HUES6 (cell line): Measurements from ENCODE around the gene PARS2.

Experiments
- H3K27ac ChIP-seq: 2 replicates; pipeline ENCODE4 v1.7.0; 2013; ENCODE audit warnings: low read depth, mild to moderate bottlenecking, low read length, inconsistent platforms
- H3K27me3 ChIP-seq: 2 replicates; pipeline ENCODE4 v1.6.1; 2013; ENCODE audit warnings: low read length; ENCODE audit not compliant: control insufficient read depth, insufficient read depth
- H3K36me3 ChIP-seq: 2 replicates; pipeline ENCODE4 v1.6.1; 2013; ENCODE audit warnings: low read length; ENCODE audit not compliant: control insufficient read depth, insufficient read depth
- H3K4me1 ChIP-seq: 2 replicates; pipeline ENCODE4 v1.6.1; 2013; ENCODE audit warnings: low read length; ENCODE audit not compliant: control insufficient read depth, insufficient read depth
- H3K4me3 ChIP-seq: 2 replicates; pipeline ENCODE4 v1.5.1; 2013; ENCODE audit warnings: low read depth, low read length
- H3K9ac ChIP-seq: one replicate; pipeline ENCODE4 v1.6.1; 2013; ENCODE audit warnings: mild to moderate bottlenecking, low read length
- H3K9me3 ChIP-seq: 2 replicates; pipeline ENCODE4 v1.6.1; 2013; ENCODE audit warnings: low read depth, low read length; ENCODE audit not compliant: control insufficient read depth, insufficient read depth

PARS2 gene

DNA sequence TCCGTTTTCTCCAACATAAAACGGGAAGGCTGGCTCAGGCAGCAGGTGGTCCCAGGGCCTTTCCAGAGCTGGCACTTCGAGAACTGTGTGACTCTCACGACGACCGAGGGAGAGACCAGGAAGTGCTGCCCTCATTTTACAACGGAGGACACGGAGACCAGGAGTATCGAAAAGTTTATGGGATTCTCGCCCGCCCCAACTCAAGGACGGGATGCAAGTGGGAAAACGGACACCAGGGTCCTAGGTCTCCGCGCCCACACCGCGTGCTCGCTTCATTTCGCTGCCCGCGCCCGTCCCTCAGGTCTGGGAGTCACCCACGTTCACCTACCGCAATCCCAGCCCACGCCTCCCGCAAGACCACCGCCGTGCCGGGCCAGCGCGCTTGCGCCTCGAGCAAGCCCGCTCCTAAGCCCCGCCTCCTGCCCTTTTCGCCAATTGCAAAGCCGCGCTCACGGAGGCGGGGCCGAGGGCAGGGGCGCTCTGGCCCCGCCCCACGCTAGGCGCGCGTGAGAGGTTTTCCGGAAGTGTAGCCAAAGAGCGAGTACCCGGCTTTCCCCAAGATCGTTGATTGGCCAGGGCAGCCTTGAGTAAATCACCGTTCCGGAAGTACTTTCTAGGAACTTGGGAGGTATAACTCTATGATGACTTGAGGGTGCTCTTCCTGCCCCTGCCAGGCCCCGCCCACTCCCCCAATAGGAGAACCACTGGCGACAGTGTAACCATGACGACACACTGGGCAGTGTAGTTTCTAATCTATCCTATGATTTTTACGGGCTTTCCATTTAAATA, at the start of gene PARS2:
TSS of gene PARS2 (minus strand) at position 391 of the 789 bp plus-strand sequence. CDS start 5,362 bp downstream, outside the sequence.
- H3K4me3 ChIP-seq, result peak within 1 kb of the TSS; percentile 97

GRCh38 chr1:54814126-54814498, 49.8 kb upstream of the PARS2 start:
- H3K4me1 ChIP-seq, result peaks cover 22% of the 10 kb centered on the region
- no peaks in the 10 kb centered on the region for H3K36me3 ChIP-seq
- H3K9me3 ChIP-seq, result no peaks in the 10 kb centered on the region
- no peak overlapping the region for H3K4me3 ChIP-seq
- no peak overlapping the region for H3K27ac ChIP-seq
- no peaks in the 10 kb centered on the region for H3K27me3 ChIP-seq
- H3K9ac ChIP-seq, result no peak overlapping the region

More for the DNA sequence above, at the start of gene PARS2:
- peak within 1 kb of the TSS; percentile 92 for H3K9ac ChIP-seq
- no peaks in the 10 kb centered on the region for H3K36me3 ChIP-seq
- H3K27me3 ChIP-seq, result no peaks in the 10 kb centered on the region
- H3K9me3 ChIP-seq, result no peaks in the 10 kb centered on the region
- peaks cover 13% of the 10 kb centered on the region for H3K4me1 ChIP-seq
- H3K27ac ChIP-seq, result peak within 1 kb of the TSS; percentile 76; the same call in 1 of the 2 replicates

- no peak overlapping the region for H3K4me3 ChIP-seq
- H3K9ac ChIP-seq, result no peak overlapping the region
- H3K4me1 ChIP-seq, result peaks cover 22% of the 10 kb centered on the region
- H3K9me3 ChIP-seq, result no peaks in the 10 kb centered on the region
- no peaks in the 10 kb centered on the region for H3K27me3 ChIP-seq
- H3K36me3 ChIP-seq, result no peaks in the 10 kb centered on the region
- no peak overlapping the region for H3K27ac ChIP-seq
Measured at GRCh38 chr1:54813485-54814125, 49.3 kb upstream of the PARS2 start.

DNA sequence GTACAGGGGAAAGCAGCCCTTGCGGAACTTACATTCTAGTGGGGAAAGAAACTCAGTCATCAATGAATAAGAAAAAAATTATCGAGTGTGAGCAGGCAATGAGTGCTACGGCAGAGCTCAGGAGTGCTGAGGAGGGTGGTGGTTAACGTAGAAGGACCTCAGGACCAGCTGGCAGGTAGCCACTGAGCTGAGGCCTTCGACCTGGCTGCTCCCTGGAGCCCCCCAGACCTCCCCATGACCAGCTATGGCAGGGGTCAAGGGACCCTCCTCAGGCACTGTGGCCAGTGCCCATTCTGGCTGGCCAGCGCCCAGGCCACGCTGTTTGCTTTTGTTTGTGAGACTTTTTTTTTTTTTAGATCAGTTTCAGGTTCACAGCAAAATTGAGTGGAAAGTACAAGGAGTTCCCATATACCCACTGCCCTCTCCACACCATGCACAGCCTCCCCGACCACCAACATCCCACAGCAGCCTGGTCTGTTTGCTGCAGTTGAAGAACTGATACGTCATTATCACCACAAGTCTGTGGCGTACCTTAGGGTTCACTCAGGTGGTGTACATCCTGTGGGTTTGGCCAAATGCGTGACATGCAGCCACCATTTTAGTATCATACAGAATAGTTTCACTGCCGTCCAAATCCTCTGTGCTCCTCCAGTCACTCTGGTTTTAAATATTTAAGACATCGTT, 48.6 kb upstream of the PARS2 start:
- Histone ChIP-seq H3K9ac (no peak overlapping the region), H3K27me3 (no peaks in the 10 kb centered on the region), H3K27ac (no peak overlapping the region), H3K4me1 (peaks cover 22% of the 10 kb centered on the region), H3K4me3 (no peak overlapping the region), H3K36me3 (no peaks in the 10 kb centered on the region), H3K9me3 (no peaks in the 10 kb centered on the region)

DNA sequence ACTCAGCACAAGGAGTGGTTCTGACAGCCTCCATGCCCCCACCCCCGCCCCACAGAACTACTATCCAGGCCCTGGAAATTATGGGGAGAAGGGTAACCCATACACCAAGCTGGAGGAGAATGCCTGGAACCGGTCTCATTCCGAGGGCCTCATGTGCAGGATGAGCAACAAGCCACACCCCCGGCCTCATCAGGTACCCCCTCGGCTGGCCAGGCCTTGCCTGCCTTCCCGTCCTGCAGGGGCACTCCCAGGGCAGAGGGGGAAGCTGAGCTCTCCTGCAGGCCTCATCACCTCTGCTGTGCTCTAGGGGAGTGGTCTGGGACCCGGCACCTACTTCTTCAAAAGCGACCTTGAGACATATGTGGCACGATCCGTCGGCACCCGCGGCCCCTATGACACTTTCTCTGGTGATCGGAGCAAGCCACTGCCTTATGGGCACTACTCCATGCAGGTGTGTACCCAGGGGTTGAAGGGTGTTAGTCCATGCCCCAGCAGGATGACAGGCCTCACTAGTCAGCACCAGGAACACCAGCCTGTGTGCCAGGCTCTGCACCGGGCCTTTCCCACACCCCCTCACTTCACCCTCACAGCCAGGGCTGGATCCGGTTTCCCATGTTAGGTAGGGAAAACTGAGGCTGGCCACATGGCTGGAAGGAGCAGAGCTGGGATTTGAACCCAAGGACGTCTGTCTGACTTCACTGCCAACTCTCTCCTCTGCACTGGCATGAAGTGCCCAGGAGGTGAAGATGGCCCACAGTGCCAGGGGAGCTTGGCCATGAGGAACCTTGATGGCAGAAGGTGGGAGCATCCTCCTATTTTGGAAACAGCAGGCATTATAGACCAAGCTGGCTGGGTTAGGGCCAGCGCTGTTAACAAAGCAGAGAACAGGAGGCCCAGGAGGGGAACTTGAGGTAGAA, 47.7 kb upstream of the PARS2 start:
- Histone ChIP-seq H3K36me3 (no peaks in the 10 kb centered on the region), H3K4me1 (peaks cover 22% of the 10 kb centered on the region), H3K9me3 (no peaks in the 10 kb centered on the region), H3K27ac (no peak overlapping the region), H3K27me3 (no peaks in the 10 kb centered on the region), H3K4me3 (no peak overlapping the region), H3K9ac (no peak overlapping the region)

GRCh38 chr1:54811066-54811465, 46.7 kb upstream of the PARS2 start:
- Histone ChIP-seq H3K27me3 (no peaks in the 10 kb centered on the region), H3K9me3 (no peaks in the 10 kb centered on the region), H3K4me3 (no peak overlapping the region), H3K27ac (no peak overlapping the region), H3K4me1 (peaks cover 22% of the 10 kb centered on the region), H3K9ac (no peak overlapping the region), H3K36me3 (no peaks in the 10 kb centered on the region)

DNA sequence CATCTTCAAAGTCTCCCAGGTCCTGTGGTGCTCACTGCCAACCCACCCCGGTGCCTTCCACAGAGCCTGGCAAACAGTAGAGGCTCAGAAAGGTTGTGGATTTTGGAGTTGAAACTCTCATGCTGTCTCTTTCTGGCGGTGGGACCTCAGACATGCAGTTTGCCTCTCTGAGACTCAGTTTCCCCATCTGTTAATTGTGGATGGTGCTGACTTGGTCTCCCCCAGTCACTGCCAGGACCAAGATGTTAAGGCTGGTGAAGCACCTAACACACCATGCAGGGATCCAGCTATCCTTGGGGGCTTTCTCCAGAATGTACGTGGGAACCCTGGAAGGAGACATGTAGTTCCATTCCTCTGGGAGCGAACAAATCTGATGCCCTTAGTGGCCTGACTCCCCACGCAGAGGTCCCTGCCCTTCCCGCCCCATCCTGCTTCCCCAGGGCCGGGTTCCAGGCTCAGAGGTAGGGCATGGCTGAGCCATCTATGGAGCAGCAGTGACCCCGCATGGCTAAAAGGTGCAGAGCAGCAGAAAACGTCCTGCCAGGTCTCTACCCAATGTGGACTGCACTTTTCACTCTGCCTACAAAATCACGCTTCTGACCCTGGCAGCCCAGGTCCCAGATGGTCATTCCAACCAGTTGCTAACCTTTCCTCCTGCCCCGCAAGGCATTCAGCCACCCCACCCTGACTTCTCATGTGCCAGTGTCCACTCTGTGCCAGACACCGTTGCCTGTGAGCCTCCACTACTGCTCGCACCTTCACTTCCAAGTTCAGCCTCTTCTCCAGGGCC, 46.0 kb upstream of the PARS2 start:
- Histone ChIP-seq H3K9me3 (no peaks in the 10 kb centered on the region), H3K36me3 (no peaks in the 10 kb centered on the region), H3K27ac (no peak overlapping the region), H3K27me3 (no peaks in the 10 kb centered on the region), H3K9ac (no peak overlapping the region), H3K4me3 (no peak overlapping the region), H3K4me1 (peaks cover 22% of the 10 kb centered on the region)

- Histone ChIP-seq H3K27ac (no peak overlapping the region), H3K27me3 (no peaks in the 10 kb centered on the region), H3K4me3 (no peak overlapping the region), H3K9ac (no peak overlapping the region), H3K4me1 (peaks cover 21% of the 10 kb centered on the region), H3K9me3 (no peaks in the 10 kb centered on the region), H3K36me3 (no peaks in the 10 kb centered on the region)
Measured at GRCh38 chr1:54809496-54810074, 45.3 kb upstream of the PARS2 start.

GRCh38 chr1:54808443-54809207, 44.3 kb upstream of the PARS2 start:
- H3K9me3 ChIP-seq, result no peaks in the 10 kb centered on the region
- no peak overlapping the region for H3K27ac ChIP-seq
- no peak overlapping the region for H3K4me3 ChIP-seq
- H3K36me3 ChIP-seq, result no peaks in the 10 kb centered on the region
- no peaks in the 10 kb centered on the region; the same call in 1 of the 2 replicates for H3K27me3 ChIP-seq
- no peak overlapping the region for H3K9ac ChIP-seq
- peaks cover 12% of the 10 kb centered on the region for H3K4me1 ChIP-seq
